Suppressor macrophage treated with lipopolysaccharide for 1 hour (primary cell): ENCODE results near the gene CSTPP1.
A peak's percentile ranks its signal among the peaks of the same experiment; 100 is the strongest.

Source experiments
- DNase-seq, 3 donors: peaks; one replicate each; pipeline ENCODE4 v3.0.0-alpha.2; 2020 to 2022

The CSTPP1 gene

GRCh38 chr11:47165253-47165840, 228.8 kb downstream of the CSTPP1 start:
- no peak for DNase-seq

DNA sequence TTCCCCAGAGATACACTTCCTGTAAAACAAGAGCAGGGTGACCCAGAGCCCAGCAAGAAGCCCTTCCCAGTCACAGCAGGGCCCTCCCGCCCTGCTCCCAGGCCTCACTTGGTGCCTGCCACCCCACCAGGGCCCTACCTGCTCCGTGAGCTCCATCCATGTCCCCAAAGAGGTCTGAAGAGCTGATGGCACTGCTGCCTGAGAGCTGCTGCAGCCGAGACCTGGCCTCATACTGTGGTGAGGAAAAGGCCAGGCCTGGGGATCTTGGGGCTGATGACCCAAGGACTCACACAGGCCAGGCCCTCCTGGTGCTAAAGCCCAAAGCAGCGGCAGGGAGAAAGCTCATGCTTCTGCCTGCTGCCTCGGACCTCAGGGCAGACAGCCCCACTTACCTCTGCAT, 229.8 kb downstream of the CSTPP1 start:
- DNase-seq, result no peak

DNA sequence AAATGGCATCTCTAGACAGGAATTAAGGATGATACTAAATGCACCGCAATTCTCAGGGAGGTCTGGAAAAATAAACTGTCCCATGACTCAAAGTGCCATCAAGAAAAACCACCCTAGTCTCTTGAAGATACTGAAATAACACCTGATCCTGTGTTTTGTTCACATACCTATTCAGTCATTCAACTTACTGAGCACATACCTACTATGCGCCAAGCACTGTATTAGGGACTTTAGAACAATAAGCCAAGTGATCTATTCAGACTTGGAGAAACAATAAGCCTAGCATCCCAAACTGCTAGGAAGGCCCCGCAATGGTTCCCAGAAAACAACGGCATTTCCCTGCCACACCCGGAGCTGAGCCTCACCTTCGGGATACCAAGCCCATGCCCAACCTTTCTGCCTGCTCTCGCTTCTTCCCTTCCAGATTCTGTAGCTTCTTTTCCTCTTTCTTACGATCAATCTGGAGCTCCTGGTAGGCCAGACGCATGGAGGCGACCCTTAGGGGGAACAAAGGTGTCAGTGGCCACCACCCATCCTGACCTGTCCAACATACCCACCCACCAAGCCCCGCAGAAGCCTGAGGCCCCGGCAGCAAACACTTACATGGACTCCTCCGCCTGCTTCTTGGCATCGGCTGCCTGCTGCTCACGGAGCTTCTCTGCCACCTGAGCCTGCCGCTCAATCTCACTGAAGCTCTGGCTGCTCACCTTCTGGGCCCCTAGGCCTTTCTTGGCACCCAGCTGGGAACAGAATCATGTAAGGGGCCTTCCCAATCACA, 234.7 kb downstream of the CSTPP1 start:
- DNase-seq, result no peak

GRCh38 chr11:47171856-47172255, 235.3 kb downstream of the CSTPP1 start:
- DNase-seq, result no peak

DNA sequence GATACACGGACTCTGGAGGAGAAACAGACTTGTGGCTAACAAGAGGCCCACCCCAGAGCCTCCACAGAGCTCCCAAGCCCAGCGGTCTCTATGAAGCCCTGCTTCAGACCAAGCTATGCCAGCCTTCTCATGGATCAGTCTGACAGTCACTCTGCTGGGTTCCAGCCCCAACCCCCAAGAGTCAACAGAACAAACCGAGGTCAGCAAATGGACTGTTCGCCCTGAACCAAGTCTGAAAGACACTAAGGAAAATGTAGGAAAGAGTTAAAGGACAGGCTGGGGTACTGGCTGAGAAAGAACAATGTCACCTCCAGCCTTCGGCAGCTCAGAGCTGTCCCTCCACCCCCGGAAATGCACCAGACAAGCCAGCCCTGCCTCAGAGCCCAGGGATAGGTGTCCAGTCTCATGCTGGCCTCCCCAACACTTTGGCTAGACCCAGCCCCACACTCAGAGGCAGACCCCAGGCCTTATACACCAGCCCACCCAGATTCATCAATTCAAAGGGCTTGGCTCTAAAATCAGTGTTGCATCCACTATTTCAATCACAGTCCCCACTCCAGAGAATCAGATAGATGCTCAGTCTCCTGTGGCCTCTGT, 236.3 kb downstream of the CSTPP1 start:
- no peak for DNase-seq

GRCh38 chr11:47175746-47176327, 239.3 kb downstream of the CSTPP1 start:
- DNase-seq, result peak; percentile 71 to 80 (median 76)

DNA sequence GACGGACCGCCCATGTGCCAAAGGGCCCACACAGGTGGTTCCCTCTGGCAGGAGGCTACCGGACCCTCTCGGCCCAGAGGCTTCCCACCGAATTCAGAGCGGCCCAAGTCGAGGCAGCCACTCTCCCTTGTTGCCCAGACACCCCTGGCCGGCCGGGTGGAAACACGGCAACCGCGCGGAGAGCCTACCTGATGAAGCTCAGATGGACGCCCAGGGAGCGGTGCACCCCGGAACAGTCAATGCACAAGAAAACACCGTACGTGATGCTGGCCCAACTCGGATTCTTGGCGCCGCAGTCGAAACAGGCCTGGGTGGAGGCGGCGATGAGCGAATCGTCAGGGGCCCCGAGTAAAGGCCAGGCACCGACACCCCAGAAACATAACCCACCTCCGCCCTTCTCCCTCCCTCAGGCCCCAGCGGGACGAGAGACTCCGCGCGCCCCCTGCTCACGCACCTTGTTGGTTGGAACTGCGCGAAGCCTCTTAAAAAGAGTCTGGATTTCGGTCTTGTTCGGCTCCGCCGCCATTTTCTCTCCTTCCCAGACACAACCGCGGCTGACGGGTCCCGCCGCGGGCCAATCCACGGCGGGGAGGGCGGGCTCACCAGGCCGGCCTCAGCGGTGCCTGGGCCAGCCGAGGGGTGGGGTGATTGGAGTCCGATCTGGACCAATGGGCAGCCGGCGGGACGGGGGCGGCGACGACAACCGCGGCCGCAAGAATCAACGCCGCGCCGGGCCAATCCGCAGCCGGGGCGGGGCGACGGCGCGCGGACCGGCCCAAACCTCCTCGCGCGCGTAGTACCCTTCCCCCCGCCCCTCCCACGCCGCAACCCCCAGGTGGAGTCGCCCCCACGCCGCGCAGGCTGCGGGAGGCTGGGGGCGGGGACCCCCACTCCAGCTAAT, 240.0 kb downstream of the CSTPP1 start, which contains the start of gene ARFGAP2:
ARFGAP2 (minus strand) TSS at position 552 of the 901 bp plus-strand sequence; CDS start at position 526, 26 bp downstream.
- DNase-seq, result peak; percentile 98 to 99 (median 98)

GRCh38 chr11:47177229-47177845, 240.8 kb downstream of the CSTPP1 start:
- peak; percentile 90 to 92 (median 91) for DNase-seq

GRCh38 chr11:47177846-47178245, 241.3 kb downstream of the CSTPP1 start:
- no peak for DNase-seq

- DNase-seq, result no peak
These were observed 241.8 kb downstream of the CSTPP1 start for GRCh38 chr11:47178316-47178715.

DNA sequence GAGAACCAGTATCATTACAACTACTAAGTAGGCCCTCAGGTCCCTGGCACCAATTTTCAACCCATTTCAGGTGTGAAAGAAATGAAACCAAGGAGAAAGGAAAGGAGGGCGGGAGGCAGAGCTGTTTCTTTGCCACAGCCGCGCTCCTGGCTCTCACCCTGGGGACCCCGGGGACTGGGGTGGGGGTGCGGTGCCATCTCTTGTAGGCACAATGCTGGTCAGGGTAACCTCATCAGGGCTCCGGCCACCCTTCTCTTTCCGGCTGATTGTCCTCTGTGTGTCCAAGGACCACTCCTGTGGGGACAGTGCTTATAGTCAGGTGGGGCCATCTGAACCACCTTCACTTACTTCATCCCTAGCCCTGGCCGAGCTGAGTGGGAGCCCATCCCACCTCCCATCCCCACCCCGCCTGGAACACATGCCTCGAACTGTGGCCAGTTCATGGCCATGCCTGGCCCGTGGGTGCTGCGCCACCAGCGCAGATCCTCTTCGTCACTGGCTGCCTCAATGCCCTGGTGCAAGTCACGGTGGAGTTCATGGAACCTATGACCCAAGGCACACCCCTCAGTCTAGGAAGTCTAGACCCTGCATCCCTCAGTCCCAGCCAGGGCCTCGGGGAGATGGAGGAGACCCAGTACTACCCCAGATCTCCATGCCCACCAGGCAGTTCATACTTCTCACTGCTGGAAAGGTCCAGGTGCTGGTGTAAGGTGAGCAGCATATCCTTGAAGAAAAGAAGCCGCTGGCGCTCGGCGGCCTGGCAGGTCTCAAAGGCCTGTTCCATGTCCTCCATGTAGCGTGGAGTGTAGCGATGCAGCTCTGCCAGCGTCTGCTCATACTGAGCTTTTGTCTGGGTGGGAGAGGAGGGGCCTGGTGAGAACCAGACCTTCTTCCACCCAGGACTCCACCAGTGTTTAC, 242.4 kb downstream of the CSTPP1 start:
- DNase-seq, result no peak

DNA sequence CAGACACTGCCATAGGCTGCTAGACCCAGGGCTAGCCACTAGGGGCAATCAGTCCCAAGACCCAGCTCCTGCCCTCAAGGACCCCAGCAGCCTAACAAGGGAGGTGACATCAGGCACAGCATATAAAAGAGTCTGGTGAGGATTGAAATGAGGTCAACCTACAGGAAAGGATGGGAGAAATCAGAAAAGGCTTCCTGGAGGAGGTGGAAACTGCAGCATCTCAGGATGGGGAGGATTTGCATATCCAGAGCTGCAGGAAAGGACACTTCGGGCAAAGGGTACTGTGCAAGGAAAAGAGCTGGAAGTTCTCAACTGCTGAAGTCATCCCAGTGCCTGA, 243.1 kb downstream of the CSTPP1 start:
- peak; percentile 59 to 72 (median 65) for DNase-seq

DNA sequence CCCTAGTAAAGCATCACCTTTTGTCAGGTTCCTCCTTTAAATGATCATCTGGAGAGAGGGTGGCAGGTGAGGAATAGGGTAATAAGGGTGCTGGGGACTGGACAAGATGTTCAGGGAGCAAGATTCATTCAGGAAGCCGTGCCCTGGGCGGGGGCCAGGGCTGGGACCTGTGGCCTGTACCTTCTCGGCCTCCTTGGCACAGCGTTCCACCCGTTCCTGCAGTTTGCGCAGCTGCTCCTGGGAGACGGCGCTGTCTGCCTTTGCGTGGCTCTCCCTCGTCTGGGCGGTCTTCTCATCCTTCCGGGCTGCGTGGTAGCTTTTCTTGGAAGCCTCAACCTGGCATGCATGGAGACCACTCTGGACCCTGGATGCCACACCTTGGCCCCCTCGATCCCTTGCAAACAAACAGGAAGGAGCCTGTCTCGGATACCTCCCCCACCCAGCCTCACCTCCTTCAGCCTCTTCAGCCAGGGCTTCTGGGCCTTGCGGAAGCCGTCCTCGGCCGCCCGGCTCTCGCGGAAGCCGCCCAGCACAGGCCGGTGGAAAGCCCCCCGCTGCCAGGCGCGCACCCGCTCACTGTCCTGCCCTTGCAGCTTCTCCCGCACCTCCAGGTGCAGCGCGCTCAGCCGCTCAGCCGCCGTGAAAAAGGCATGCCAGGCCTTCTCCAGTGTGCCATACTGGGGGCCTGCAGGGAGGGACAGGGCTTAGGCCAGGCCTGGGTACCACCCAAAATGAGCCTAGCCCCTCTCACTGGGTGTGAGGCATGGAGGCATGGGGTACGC, 243.6 kb downstream of the CSTPP1 start:
- no peak for DNase-seq

GRCh38 chr11:47181271-47181670, 244.7 kb downstream of the CSTPP1 start:
- DNase-seq, result no peak

DNA sequence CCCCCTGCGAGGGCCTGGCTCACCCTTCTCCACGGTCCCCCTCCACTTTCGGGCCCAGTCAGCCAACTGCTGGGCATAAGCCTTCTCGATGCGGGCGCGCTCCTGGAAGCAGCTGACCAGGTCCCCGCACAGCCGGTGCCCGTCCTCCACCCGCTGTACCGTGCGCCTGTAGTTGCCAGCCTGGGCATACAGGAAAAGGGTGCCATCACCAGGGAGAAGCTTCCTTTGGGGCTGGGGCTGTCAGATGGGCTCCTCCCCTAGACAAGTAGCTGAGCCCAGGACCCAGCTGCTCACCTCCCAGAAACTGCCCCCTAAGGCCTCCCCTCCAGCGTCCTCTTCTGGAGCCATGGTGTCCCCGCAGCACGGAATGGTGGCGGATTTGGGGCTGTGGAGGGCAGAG, 245.8 kb downstream of the CSTPP1 start:
- no peak for DNase-seq

- DNase-seq, result no peak
These were observed 246.7 kb downstream of the CSTPP1 start for GRCh38 chr11:47183031-47183856.

DNA sequence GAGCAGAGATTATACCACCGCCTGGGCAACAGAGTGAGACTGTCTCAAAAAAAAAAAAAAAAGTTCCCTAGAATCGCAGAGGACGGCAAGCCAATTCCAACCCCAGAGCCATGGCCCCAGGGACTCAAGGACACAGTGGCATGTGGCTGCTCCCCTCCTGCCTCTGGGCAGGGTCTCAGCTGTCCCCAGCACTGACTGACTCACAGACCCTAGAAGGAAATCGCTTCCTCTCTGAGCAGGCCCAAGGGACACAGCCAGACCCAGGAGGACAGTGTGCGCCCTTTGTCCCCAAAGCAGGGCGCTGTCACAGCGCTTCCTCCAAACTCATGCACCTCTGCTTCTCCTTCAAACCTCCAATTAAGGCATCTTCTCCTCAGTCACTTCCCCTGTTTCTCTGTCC, 247.4 kb downstream of the CSTPP1 start:
- no peak for DNase-seq

DNA sequence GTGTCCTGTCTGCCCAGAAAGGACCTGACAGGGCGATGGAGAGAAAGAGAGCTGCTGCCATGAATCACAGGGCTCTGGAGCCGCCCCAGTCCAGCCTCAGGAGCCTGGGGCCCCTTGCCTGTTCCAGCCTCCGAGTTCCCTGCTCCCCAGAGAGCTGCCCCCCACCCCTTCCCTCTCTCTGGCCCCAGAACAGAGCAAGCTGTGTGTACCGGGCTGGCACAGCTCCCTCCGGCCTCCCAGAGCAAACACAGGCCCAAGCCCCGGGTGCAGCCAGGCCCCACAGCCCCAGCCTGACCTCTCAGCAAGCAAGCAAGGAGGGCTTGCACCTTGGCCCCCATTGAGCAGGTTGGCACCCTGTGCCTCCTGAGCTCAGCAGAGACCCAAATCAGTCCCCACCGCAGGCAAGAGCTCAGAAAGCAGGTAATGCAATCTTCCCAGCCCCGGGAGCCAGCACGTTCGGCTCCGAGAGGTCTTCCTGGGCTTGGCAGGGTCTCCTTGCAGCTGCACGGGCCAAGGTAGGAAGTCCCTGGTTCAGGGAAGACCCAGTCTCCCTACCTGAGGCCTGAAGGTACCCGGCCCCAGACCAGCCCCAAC, 248.2 kb downstream of the CSTPP1 start:
- DNase-seq, result no peak
